HL-60 (cell line): ENCODE data around the gene TMEM52.

Experiments used
- DNase-seq, 2 experiments: peaks; one replicate each; pipeline ENCODE4 v3.0.0-alpha.2; 2010 to 2020; ENCODE audit warnings: low read depth in 1 of 2, low spot score in 1 of 2
- H3K27ac ChIP-seq: fragments of 250-450 bp; sonication (Bioruptor Pico); replicated peaks from 2 replicates; pipeline ENCODE4 v1.5.1; 2020; ENCODE audit warnings: mild to moderate bottlenecking, moderate library complexity
- H3K27me3 ChIP-seq: fragments of 250-450 bp; sonication (Bioruptor Pico); 2 replicates; pipeline ENCODE4 v1.5.1; 2021; ENCODE audit warnings: mild to moderate bottlenecking, moderate library complexity; ENCODE audit not compliant: insufficient read depth, poor library complexity, severe bottlenecking
- H3K4me3 ChIP-seq: replicated peaks from 2 replicates; pipeline ENCODE4 v1.5.1; 2011; ENCODE audit warnings: mild to moderate bottlenecking, control low read depth, low read length; ENCODE audit not compliant: insufficient read depth
- GABPA ChIP-seq: IDR thresholded peaks from 2 replicates; pipeline ENCODE4 v1.6.1; 2012; ENCODE audit warnings: low read depth
- POLR2AphosphoS5 ChIP-seq: IDR thresholded peaks from 2 replicates; pipeline ENCODE4 v1.6.1; 2012; ENCODE audit warnings: low read depth
- SPI1 ChIP-seq: IDR thresholded peaks from 2 replicates; pipeline ENCODE4 v1.6.1; 2012; ENCODE audit warnings: low read depth, mild to moderate bottlenecking, borderline replicate concordance
- TF ChIP-seq, protein P1 (sequence below): IDR thresholded peaks from 2 replicates; pipeline ENCODE4 v1.6.1; 2012; ENCODE audit warnings: low read depth; ENCODE audit not compliant: insufficient replicate concordance
- TF ChIP-seq, protein P2 (sequence below): IDR thresholded peaks from one replicate; pipeline ENCODE4 v1.5.1; 2011; ENCODE audit warnings: low read length, control low read depth, inconsistent platforms; ENCODE audit not compliant: insufficient read depth

TMEM52 gene

DNA sequence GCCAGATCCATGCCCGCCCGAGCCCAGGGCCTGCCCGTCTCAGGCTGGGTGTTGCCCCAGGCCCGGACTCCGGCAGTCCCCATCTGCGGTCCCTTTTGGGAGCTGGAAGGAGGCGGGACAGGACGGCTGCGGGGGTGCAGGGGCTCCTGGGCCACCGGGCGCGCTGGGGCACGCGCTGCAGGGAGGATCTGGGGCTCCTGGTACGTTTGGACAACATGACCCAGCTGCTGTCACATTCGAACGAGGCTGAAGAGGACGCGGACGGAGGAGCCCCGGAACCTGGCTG is 10.6 kb downstream of the TMEM52 start:
- peak overlapping the region; percentile 64 for H3K4me3 ChIP-seq
- DNase-seq: no peak
- H3K27ac ChIP-seq: peak overlapping the region; percentile 49; the same call in 1 of the 2 replicates
- no peaks in the 10 kb centered on the region for H3K27me3 ChIP-seq
- TF ChIP-seq, protein P1, sequence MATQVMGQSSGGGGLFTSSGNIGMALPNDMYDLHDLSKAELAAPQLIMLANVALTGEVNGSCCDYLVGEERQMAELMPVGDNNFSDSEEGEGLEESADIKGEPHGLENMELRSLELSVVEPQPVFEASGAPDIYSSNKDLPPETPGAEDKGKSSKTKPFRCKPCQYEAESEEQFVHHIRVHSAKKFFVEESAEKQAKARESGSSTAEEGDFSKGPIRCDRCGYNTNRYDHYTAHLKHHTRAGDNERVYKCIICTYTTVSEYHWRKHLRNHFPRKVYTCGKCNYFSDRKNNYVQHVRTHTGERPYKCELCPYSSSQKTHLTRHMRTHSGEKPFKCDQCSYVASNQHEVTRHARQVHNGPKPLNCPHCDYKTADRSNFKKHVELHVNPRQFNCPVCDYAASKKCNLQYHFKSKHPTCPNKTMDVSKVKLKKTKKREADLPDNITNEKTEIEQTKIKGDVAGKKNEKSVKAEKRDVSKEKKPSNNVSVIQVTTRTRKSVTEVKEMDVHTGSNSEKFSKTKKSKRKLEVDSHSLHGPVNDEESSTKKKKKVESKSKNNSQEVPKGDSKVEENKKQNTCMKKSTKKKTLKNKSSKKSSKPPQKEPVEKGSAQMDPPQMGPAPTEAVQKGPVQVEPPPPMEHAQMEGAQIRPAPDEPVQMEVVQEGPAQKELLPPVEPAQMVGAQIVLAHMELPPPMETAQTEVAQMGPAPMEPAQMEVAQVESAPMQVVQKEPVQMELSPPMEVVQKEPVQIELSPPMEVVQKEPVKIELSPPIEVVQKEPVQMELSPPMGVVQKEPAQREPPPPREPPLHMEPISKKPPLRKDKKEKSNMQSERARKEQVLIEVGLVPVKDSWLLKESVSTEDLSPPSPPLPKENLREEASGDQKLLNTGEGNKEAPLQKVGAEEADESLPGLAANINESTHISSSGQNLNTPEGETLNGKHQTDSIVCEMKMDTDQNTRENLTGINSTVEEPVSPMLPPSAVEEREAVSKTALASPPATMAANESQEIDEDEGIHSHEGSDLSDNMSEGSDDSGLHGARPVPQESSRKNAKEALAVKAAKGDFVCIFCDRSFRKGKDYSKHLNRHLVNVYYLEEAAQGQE: no peak
- TF ChIP-seq, protein P2, sequence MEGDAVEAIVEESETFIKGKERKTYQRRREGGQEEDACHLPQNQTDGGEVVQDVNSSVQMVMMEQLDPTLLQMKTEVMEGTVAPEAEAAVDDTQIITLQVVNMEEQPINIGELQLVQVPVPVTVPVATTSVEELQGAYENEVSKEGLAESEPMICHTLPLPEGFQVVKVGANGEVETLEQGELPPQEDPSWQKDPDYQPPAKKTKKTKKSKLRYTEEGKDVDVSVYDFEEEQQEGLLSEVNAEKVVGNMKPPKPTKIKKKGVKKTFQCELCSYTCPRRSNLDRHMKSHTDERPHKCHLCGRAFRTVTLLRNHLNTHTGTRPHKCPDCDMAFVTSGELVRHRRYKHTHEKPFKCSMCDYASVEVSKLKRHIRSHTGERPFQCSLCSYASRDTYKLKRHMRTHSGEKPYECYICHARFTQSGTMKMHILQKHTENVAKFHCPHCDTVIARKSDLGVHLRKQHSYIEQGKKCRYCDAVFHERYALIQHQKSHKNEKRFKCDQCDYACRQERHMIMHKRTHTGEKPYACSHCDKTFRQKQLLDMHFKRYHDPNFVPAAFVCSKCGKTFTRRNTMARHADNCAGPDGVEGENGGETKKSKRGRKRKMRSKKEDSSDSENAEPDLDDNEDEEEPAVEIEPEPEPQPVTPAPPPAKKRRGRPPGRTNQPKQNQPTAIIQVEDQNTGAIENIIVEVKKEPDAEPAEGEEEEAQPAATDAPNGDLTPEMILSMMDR: no peak
- TF ChIP-seq POLR2AphosphoS5: no peak
- TF ChIP-seq GABPA: no peak
- TF ChIP-seq SPI1: no peak

DNA sequence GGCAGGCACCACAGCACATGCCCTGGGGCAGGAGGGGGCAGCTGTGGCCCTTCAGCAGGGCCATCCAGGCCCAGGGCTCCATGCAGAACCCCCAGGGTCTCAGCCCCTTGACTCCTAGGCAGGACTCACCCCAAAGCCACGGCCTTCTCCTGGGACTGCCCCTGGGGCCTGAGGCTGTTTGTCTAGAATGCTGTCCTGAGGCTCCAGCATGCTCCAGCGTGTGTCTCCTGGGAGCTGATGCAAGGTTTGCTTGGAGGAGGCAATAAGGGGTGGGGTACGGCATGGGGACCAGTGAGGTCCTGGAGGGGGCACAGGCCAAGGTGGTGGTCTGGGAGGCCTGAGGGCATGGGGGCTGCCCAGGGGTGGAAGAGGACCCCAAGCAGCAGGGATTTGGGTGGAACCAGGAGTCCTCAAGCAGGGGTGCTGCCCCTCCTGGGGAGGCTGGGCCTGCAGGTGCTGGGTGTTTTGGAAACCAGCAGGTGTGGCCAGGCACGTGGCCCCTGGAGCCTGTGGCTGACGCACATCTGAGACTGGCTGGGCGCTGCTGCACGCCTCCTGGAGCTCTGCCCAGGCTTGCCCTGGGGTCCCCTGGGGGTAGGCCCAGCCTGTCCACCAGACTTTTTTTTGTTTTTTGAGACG is 11.9 kb downstream of the TMEM52 start:
- no peaks in the 10 kb centered on the region for H3K27me3 ChIP-seq
- no peak for TF ChIP-seq POLR2AphosphoS5
- TF ChIP-seq GABPA: no peak
- TF ChIP-seq, protein P2: no peak
- TF ChIP-seq, protein P1: no peak
- TF ChIP-seq SPI1: no peak
- H3K4me3 ChIP-seq: no peak overlapping the region
- DNase-seq: no peak
- H3K27ac ChIP-seq: no peak overlapping the region

DNA sequence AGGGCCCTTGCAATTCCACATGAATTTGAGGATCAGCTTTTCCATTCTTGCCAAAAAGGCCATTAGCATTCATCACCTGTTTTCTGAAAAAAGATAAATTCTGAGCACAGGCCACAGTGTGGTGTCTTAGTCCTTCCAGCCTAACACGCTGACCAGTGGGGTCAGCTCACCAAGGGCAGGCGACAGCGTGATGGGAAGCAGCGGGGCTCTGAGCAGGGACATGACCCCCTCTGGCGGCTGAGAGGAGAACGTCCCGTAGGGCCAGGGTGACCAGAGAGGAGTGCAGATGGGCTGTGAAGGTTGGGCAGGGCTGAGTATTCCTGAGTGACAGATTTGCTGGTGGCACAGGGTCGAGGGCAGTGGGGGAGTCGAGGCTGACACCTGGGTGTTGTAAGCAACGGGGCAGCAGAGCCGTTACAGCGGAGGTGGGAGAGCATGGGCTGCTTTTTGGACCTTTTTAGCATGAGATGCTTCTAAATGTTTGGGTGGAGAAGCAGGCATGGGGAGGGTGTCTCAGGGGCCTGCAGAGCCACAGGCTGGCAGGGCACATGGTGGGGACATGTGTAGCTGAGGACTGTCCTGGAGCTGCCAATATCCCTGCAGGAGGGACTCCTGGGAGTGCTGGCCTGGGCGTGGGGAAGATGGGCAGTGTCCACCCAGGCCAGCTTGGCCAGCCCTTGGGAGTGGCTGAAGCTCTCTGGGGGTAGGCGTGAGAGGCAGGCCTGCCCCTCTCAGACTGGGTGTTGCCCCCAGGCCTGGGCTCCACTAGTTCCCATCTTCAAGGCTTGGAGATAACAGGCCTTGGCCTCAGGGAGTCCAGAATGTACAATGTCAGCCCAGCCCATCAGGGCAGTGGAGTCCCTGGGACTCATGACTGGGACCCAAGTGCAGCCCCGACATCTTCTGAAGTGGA is 12.6 kb downstream of the TMEM52 start:
- Histone ChIP-seq H3K27me3 (no peaks in the 10 kb centered on the region), H3K4me3 (no peak overlapping the region), H3K27ac (no peak overlapping the region)
- TF ChIP-seq GABPA (no peak), POLR2AphosphoS5 (no peak), SPI1 (no peak)
- TF ChIP-seq, protein P2: peak; percentile 88
- TF ChIP-seq, protein P1: no peak
- peak in 1 of 2 experiments; percentile 77 for DNase-seq
